GM21367 (cell line): ENCODE results near the gene NKX6-2.

Experiments
- ATAC-seq: cut with Tn5 transposase; IDR thresholded peaks from one replicate; pipeline ENCODE4 v1.9.1; 2021; ENCODE audit not compliant: unreplicated experiment

NKX6-2 gene

GRCh38 chr10:132742167-132742836 is 43.6 kb downstream of the NKX6-2 start:
- ATAC-seq, result no peak

- ATAC-seq, result no peak
Observed at GRCh38 chr10:132740588-132740987, 45.4 kb downstream of the NKX6-2 start.

DNA sequence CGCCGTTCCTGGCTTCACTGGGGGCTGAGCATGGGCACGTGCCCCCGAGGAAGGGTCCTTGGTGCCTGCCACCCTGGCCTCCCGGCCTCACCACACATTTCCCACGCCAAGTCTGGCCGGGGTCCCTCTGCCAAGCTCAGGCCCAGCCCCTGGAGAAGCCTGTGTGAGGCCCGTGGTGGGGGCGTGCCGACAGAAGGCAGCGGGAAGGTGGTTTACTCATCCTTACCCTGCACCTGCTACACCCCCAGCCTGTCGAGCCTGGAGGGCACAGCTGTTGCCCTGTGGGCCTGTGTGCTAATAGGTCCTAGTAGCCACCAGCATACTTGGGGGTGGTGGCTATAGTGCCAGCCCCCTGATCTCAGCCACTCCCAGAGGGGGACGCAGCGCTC is 46.7 kb downstream of the NKX6-2 start:
- no peak for ATAC-seq

- no peak for ATAC-seq
Observed at GRCh38 chr10:132738454-132739224, 47.3 kb downstream of the NKX6-2 start.

DNA sequence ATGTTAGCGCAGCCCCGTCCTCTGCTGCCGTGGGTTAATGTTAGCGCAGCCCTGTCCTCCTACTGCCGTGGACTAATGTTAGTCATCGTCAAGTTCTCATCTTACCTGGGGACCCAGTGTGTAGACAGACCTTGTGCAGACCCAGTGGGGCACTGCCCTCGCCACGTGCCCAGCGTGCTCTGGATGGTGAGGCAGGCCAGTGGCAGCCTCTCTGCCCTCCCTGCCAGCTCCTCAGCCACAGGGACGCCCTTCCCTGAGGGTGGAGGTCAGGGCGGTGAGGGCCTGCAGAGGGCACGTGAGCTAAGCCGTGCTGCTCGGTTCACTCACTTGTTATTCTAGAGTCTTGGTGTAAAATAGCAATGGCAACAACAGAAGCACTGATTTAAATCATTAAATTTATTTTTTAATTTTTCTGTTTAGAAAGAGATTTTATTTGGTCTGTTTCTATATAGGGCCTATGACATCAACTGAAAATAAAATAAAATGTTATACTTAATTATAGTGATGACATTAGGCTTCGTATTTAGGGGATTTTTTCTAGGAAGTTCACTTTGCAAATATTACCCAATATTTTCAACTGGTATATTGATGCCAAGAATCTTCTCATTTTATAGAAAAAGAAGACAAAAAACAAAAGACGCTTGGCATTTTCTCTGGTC is 48.4 kb downstream of the NKX6-2 start:
- no peak for ATAC-seq

DNA sequence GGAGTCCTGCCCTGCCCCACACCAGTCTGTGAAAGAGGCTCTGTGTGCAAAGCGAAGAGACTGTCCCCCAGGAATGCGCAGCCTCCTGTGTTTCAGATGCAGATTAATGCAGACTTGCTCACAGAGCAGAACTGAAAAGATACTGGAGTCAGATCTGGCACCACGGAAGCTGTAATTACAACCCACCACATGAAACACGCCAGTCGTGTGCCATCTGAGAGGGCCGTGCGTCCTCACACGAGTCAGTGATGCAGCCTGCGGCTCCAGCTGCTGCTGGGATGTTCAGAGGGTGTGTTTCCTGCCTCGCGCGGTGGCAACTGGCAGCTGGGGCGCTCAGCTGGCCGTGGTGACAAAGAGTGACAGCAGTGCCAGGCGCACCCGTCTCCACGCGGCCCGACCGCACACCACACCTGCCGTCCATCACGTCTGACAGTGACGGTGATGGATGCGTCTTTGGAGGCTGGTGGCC is 50.0 kb downstream of the NKX6-2 start:
- no peak for ATAC-seq

GRCh38 chr10:132735341-132735775 is 50.6 kb downstream of the NKX6-2 start:
- ATAC-seq, result no peak

DNA sequence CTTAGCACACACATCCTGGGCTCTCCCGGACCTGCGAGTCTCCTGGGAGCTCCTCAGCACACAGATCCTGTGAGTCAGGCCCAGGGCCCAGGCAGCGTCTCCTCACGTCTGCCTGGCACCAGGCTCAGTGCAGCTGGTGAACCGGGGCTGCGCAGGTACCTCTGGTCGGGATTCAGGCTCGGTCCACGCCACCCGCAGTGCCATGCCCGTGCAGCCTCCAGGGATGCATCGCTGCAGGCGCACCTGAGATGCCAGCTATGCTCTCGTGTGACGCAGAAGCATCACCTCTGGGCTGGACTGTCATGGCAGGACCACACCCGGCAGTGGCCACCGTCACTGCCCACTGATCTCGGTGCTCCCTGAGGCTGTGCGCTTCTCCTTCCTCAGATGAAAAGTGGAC is 52.0 kb downstream of the NKX6-2 start:
- ATAC-seq, result no peak
